Fibroblast of lung (primary cell): ENCODE measurements around the gene HSP90AB1. TPM values are rescaled to one million over a fixed set of nuclear protein-coding genes. Genes with fewer than 3 reads are reported as not detected.

Source experiments
- DNase-seq, 2 donors: peaks; one replicate each; pipeline versions ENCODE4 v3.0.0 to v3.0.0-alpha.2; 2010; ENCODE audit warnings: low read depth in 2 of 2
- H2AFZ ChIP-seq: 2 replicates; pipeline ENCODE4 v1.5.1; 2012; ENCODE audit warnings: low read length, control low read depth, inconsistent platforms
- H3K27ac ChIP-seq: 2 replicates; pipeline ENCODE4 v1.5.1; 2011; ENCODE audit warnings: low read length, control low read depth; ENCODE audit not compliant: insufficient read depth
- H3K27me3 ChIP-seq: 2 replicates; pipeline ENCODE4 v1.5.1; 2011; ENCODE audit warnings: mild to moderate bottlenecking, low read length; ENCODE audit not compliant: control insufficient read depth, insufficient read depth
- H3K36me3 ChIP-seq: 2 replicates; pipeline ENCODE4 v1.5.1; 2011; ENCODE audit warnings: low read length; ENCODE audit not compliant: control insufficient read depth, insufficient read depth
- H3K4me1 ChIP-seq: 2 replicates; pipeline ENCODE4 v1.5.1; 2011; ENCODE audit warnings: low read length; ENCODE audit not compliant: control insufficient read depth, insufficient read depth; ENCODE audit errors: extremely low read depth
- H3K4me2 ChIP-seq: 2 replicates; pipeline ENCODE4 v1.5.1; 2011; ENCODE audit warnings: low read length, control low read depth; ENCODE audit not compliant: insufficient read depth; ENCODE audit errors: extremely low read depth
- H3K4me3 ChIP-seq, 4 experiments: fragments of 200-600 bp in 1 of 4; sonication (generic) in 1 of 4; replicated peaks in 1 of 4; 2 replicates each; pipeline ENCODE4 v1.5.1; 2011 to 2016; ENCODE audit warnings: low read length in 4 of 4, low read depth in 3 of 4, mild to moderate bottlenecking in 3 of 4, control low read depth in 2 of 4, inconsistent platforms in 1 of 4, mixed read lengths in 1 of 4; ENCODE audit not compliant: insufficient read depth in 1 of 4; ENCODE audit errors: control extremely low read depth in 1 of 4
- H3K79me2 ChIP-seq: 2 replicates; pipeline ENCODE4 v1.5.1; 2012; ENCODE audit warnings: mild to moderate bottlenecking, low read length, inconsistent platforms; ENCODE audit not compliant: control insufficient read depth, insufficient read depth
- H3K9ac ChIP-seq: 2 replicates; pipeline ENCODE4 v1.5.1; 2011; ENCODE audit warnings: mild to moderate bottlenecking, low read length, control low read depth; ENCODE audit not compliant: insufficient read depth
- H3K9me3 ChIP-seq: 2 replicates; pipeline ENCODE4 v1.5.1; 2012; ENCODE audit warnings: low read depth, low read length; ENCODE audit not compliant: control insufficient read depth, insufficient read depth
- H4K20me1 ChIP-seq: 2 replicates; pipeline ENCODE4 v1.5.1; 2011; ENCODE audit warnings: low read length; ENCODE audit not compliant: control insufficient read depth, insufficient read depth; ENCODE audit errors: extremely low read depth
- CTCF ChIP-seq, 2 donors: IDR thresholded peaks in 1 of 2; conservative IDR thresholded peaks in 1 of 2; 1 replicate in 1 of 2; 2 replicates in 1 of 2; pipeline ENCODE4 v1.5.1; 2011 to 2012; ENCODE audit warnings: low read length in 2 of 2, control low read depth in 1 of 2, inconsistent platforms in 1 of 2, low read depth in 1 of 2, mild to moderate bottlenecking in 1 of 2
- EZH2 ChIP-seq: IDR thresholded peaks from 2 replicates; pipeline ENCODE4 v1.5.1; 2012; ENCODE audit warnings: low read length, control low read depth, mild to moderate bottlenecking; ENCODE audit errors: missing control alignments
- polyA plus RNA-seq, 2 donors: library from polyadenylated mRNA; depleted of rRNA in 1 of 2; stranded (reverse) in 1 of 2; unstranded in 1 of 2; fragments of >200 nt; gene quantifications; 2 replicates each; pipeline ENCODE4 v1.2.1, GENCODE V29; 2011 to 2012; ENCODE audit warnings: missing spikeins in 1 of 2
- total RNA-seq: library from RNA; depleted of rRNA; stranded (reverse); fragments of >200 nt; gene quantifications from 2 replicates; pipeline ENCODE4 v1.2.1, GENCODE V29; 2014

HSP90AB1 gene
- total and polyA plus RNA-seq, 2 donors (not counting 1 experiment from before 2014, with no cell fraction given): 452 to 775 TPM

DNA sequence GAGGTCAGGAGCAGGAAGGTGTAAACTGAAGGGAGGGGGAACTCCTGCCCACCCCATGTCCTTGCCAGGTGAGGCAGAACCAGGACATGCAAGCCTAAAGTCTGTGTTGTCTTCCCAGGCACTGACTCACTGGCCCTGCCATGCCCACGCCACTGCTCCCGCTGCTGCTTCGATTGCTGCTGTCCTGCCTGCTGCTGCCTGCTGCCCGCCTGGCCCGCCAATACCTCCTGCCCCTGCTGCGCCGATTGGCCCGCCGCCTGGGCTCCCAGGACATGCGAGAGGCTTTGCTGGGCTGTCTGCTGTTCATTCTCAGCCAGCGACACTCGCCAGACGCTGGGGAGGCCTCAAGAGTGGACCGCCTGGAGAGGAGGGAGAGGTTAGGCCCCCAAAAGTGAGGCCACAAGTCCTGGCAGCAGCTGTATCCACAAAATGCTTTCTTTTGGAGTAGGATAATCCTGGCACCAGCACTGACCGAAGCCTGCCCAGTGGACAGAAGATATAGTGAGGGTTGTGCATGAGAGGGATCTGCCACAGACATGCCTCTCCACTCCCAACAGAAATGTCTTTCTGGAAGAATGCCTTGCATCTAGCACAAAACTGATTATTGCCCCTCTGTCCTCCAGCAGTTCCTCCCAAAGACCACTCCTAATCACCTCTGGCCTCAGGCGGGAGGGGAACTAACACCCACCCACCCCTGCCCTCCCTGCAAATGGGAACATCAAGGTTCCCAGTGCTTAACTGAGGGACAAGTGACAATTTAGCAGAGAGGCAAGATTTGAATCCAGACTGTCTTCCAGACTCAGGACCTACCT lies 29.4 kb upstream of the HSP90AB1 start:
- no peak overlapping the region for H3K4me3 ChIP-seq
- no peaks in the 10 kb centered on the region for H3K9me3 ChIP-seq
- no peak overlapping the region for H2AFZ ChIP-seq
- H3K4me2 ChIP-seq: no peak overlapping the region
- DNase-seq: peak; percentile 14 to 54
- no peaks in the 10 kb centered on the region for H3K36me3 ChIP-seq
- H4K20me1 ChIP-seq: no peaks in the 10 kb centered on the region
- H3K4me1 ChIP-seq: peaks cover 16% of the 10 kb centered on the region
- no peaks in the 10 kb centered on the region for H3K27me3 ChIP-seq
- no peak overlapping the region for H3K9ac ChIP-seq
- no peak overlapping the region for H3K27ac ChIP-seq
- no peaks in the 10 kb centered on the region for H3K79me2 ChIP-seq
- TF ChIP-seq EZH2: no peak
- no peak for TF ChIP-seq CTCF (conservative IDR thresholded peaks at IDR 0.05 in 1 of 2, IDR thresholded peaks at IDR 0.05 in 1 of 2; ENCODE audit: low read depth in 1 of 2, low read length in 2 of 2)

- peak; percentile 55 to 63 for DNase-seq
- Histone ChIP-seq H3K9me3 (no peaks in the 10 kb centered on the region), H3K27me3 (no peaks in the 10 kb centered on the region), H3K9ac (peak overlapping the region; percentile 65), H3K4me2 (peak overlapping the region; percentile 88), H4K20me1 (no peaks in the 10 kb centered on the region), H3K36me3 (no peaks in the 10 kb centered on the region), H3K4me3 (peak overlapping the region; percentile 41 to 60 (median 44)), H3K4me1 (peaks cover 19% of the 10 kb centered on the region), H3K27ac (peak overlapping the region; percentile 46), H3K79me2 (no peaks in the 10 kb centered on the region), H2AFZ (peak overlapping the region; percentile 88)
- TF ChIP-seq EZH2: no peak
- TF ChIP-seq CTCF (conservative IDR thresholded peaks at IDR 0.05 in 1 of 2, IDR thresholded peaks at IDR 0.05 in 1 of 2; ENCODE audit: low read depth in 1 of 2, low read length in 2 of 2): no peak
Observed at GRCh38 chr6:44219053-44219814, 27.7 kb upstream of the HSP90AB1 start.
